GM21526 (cell line): ENCODE data around the gene TRPM5.

Source experiments
- ATAC-seq: cut with Tn5 transposase; IDR thresholded peaks from one replicate; pipeline ENCODE4 v1.9.1; 2021; ENCODE audit warnings: moderate library complexity; ENCODE audit not compliant: unreplicated experiment, low FRiP score

Gene TRPM5

GRCh38 chr11:2409611-2410468, 34.5 kb downstream of the TRPM5 start:
- no peak for ATAC-seq

GRCh38 chr11:2409126-2409525, 35.2 kb downstream of the TRPM5 start:
- no peak for ATAC-seq

GRCh38 chr11:2408671-2409070, 35.6 kb downstream of the TRPM5 start:
- no peak for ATAC-seq

GRCh38 chr11:2406878-2407410, 37.4 kb downstream of the TRPM5 start:
- ATAC-seq = no peak

GRCh38 chr11:2406451-2406850, 37.9 kb downstream of the TRPM5 start:
- no peak for ATAC-seq

DNA sequence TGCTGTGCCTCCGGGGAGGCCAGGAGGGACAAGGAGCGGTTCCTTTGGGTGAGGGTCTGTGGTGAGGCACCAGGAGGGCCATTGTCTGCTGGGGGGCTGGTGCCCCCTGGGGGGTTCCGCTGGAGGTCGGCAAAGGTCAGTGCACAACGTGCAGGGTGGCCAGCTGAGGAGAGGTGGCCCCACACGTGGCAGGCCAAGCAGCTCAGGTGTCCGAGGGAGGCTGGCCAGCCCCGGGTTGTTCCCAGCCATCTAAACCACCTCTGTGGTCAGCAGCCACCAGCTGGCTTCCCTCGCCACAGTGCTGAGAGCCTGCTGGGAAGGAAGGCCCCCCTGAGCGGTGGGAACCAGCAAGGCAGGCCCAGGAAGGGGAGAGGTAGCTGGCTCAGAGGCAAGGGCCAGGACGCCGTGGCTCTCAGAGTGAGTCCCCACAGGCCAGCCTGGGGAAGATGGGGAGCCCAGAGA, 39.5 kb downstream of the TRPM5 start:
- ATAC-seq = no peak

DNA sequence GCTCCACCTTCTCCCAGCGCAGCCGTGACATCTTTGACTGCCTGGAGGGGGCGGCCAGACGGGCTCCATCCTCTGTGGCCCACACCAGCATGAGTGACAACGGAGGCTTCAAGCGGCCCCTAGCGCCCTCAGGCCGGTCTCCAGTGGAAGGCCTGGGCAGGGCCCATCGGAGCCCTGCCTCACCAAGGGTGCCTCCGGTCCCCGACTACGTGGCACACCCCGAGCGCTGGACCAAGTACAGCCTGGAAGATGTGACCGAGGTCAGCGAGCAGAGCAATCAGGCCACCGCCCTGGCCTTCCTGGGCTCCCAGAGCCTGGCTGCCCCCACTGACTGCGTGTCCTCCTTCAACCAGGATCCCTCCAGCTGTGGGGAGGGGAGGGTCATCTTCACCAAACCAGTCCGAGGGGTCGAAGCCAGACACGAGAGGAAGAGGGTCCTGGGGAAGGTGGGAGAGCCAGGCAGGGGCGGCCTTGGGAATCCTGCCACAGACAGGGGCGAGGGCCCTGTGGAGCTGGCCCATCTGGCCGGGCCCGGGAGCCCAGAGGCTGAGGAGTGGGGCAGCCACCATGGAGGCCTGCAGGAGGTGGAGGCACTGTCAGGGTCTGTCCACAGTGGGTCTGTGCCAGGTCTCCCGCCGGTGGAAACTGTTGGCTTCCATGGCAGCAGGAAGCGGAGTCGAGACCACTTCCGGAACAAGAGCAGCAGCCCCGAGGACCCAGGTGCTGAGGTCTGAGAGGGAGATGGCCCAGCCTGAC, 41.2 kb downstream of the TRPM5 start:
- no peak for ATAC-seq

- no peak for ATAC-seq
Measured at GRCh38 chr11:2402106-2402505, 42.2 kb downstream of the TRPM5 start.

DNA sequence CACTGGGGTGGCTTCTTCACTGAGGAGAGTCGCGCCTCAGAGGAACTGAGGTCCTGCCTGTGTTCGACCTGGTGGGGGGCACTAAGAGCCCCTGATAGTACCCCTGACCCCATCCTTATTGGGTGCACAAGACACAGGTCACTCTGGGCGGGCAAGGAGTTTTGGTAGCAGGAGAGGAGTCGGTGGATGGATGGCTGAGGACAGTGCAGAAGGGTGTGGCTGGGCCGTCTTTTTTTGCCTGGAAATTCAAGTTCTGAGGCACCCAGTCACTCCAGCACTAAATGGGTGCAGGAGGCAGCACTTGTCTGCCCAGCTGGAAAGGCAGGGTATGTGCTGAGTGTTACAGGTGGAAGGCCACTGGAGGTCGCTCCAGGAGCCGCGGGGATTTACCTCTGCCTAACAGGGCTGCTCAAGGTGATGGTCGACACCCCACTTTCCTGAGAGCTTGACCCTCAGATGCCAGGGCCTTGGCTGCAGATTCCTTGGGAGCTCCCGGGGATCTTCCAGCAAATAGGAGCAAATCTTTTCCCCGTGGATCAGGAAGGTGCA, 42.8 kb downstream of the TRPM5 start:
- no peak for ATAC-seq

GRCh38 chr11:2400762-2401435, 43.4 kb downstream of the TRPM5 start:
- ATAC-seq = no peak

- ATAC-seq = peak; percentile 77
Measured at GRCh38 chr11:2400069-2400761, 44.1 kb downstream of the TRPM5 start, which contains the start of gene TSSC4. TSSC4 (plus strand) TSS chr11:2400750; CDS start chr11:2402634, 1,884 bp downstream.

- peak; percentile 1 for ATAC-seq
Measured at GRCh38 chr11:2399488-2400068, 44.7 kb downstream of the TRPM5 start.

GRCh38 chr11:2398664-2399355, 45.5 kb downstream of the TRPM5 start:
- ATAC-seq = no peak

- ATAC-seq = no peak
Measured at GRCh38 chr11:2397005-2397404, 47.3 kb downstream of the TRPM5 start.

DNA sequence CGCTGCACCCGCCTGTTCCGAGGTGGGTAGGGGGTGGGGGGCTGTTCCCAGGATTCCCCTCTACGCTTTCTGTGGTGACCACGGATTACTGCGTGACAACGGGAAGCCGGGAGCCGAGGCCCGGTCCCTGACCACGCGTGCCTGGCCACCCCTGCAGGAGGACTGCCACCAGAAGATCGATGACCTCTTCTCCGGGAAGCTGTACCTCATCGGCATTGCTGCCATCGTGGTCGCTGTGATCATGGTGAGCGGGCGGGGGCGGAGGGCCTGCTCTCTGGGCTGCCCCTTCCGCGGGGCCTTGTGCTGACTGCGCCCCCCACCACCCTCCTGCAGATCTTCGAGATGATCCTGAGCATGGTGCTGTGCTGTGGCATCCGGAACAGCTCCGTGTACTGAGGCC, 47.8 kb downstream of the TRPM5 start:
- ATAC-seq = no peak

DNA sequence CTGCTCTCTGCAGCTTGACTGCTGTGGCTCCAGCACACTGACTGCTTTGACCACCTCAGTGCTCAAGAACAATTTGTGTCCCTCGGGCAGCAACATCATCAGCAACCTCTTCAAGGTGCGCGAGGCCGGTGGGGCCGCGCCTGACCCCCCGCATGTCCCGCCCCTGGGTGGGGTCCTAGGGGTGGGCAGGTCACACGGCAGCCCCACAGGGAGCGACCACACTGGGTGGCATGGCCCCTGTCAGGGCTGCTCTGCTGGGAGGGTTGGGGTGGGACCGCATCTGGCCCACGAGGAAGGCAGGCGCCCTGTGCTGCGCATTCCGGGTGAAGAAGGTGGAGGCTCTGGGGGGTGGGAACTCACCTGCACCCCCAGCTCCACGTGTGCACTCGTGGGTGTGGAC, 48.5 kb downstream of the TRPM5 start:
- no peak for ATAC-seq

GRCh38 chr11:2395211-2395730, 49.0 kb downstream of the TRPM5 start:
- ATAC-seq = no peak

GRCh38 chr11:2394818-2395105, 49.6 kb downstream of the TRPM5 start:
- ATAC-seq = no peak
